WTC11 (cell line): ENCODE measurements around the gene GRN. TPM values are rescaled to one million over a fixed set of nuclear protein-coding genes. Genes with fewer than 3 reads are reported as not detected.

Source experiments
- ATAC-seq: fragments of 200-7000 bp; cut with Tn5 transposase; 2 replicates; pipeline ENCODE4 v1.10.0; 2021; ENCODE audit warnings: mild to moderate bottlenecking, moderate library complexity
- CTCF ChIA-PET: fragments of 300-600 bp; sonication (Branson Sonifier 250); formaldehyde crosslinking; loops from one replicate; lab custom pipeline; 2021; ENCODE audit warnings: antibody characterized with exemption; lab: Charles Lee
- POLR2A ChIA-PET: fragments of 350-600 bp; sonication (Branson Sonifier 250); formaldehyde crosslinking; loops from one replicate; lab custom pipeline; 2021; ENCODE audit warnings: antibody characterized with exemption; lab: Charles Lee
- DNase-seq: peaks from one replicate; pipeline ENCODE4 v3.0.0; 2021; ENCODE audit warnings: low spot score
- H3K27ac Mint-ChIP-seq: 2 replicates; pipeline ENCODE4 v1.8.0; 2021; ENCODE audit warnings: mixed read lengths
- H3K27me3 Mint-ChIP-seq: 2 replicates; pipeline ENCODE4 v1.8.0; 2021; ENCODE audit warnings: low read depth, mild to moderate bottlenecking, moderate library complexity, mixed read lengths
- H3K36me3 Mint-ChIP-seq: 2 replicates; pipeline ENCODE4 v1.8.0; 2021; ENCODE audit warnings: mixed read lengths
- H3K4me1 Mint-ChIP-seq: 2 replicates; pipeline ENCODE4 v1.8.0; 2022; ENCODE audit warnings: mixed read lengths
- H3K4me3 Mint-ChIP-seq: 2 replicates; pipeline ENCODE4 v1.8.0; 2021; ENCODE audit warnings: mild to moderate bottlenecking, moderate library complexity, mixed read lengths
- H3K9me3 Mint-ChIP-seq: 2 replicates; pipeline ENCODE4 v1.8.0; 2021; ENCODE audit warnings: mixed read lengths
- E2F1 ChIP-seq: sonication (generic); formaldehyde crosslinking; IDR thresholded peaks from 2 replicates; pipeline ENCODE4 v1.8.0; 2022; ENCODE audit warnings: mild to moderate bottlenecking, missing genetic modification reagents
- E2F4 ChIP-seq: sonication (generic); formaldehyde crosslinking; IDR thresholded peaks from 2 replicates; pipeline ENCODE4 v1.8.1; 2022; ENCODE audit warnings: low read depth, mild to moderate bottlenecking, moderate library complexity, missing genetic modification reagents, borderline replicate concordance
- ELF4 ChIP-seq: sonication (generic); formaldehyde crosslinking; IDR thresholded peaks from 2 replicates; pipeline ENCODE4 v1.8.1; 2022; ENCODE audit warnings: low read depth, mild to moderate bottlenecking, moderate library complexity, missing genetic modification reagents
- EMX1 ChIP-seq: fragments of 250-450 bp; sonication (Bioruptor Pico); IDR thresholded peaks from 2 replicates; pipeline ENCODE4 v1.8.0; 2021; ENCODE audit warnings: mild to moderate bottlenecking
- GRHL2 ChIP-seq: fragments of 250-450 bp; sonication (Bioruptor Pico); IDR thresholded peaks from 2 replicates; pipeline ENCODE4 v1.8.0; 2022; ENCODE audit warnings: mild to moderate bottlenecking, moderate library complexity; ENCODE audit not compliant: insufficient replicate concordance, severe bottlenecking
- HMGA2 ChIP-seq: fragments of 250-450 bp; sonication (Bioruptor Pico); IDR thresholded peaks from 2 replicates; pipeline ENCODE4 v1.4.0; 2021; ENCODE audit warnings: mild to moderate bottlenecking, moderate library complexity
- HMGXB4 ChIP-seq: sonication (generic); formaldehyde crosslinking; IDR thresholded peaks from 2 replicates; pipeline ENCODE4 v1.8.1; 2023; ENCODE audit warnings: mild to moderate bottlenecking, moderate library complexity, missing genetic modification reagents
- PREB ChIP-seq: sonication (generic); formaldehyde crosslinking; IDR thresholded peaks from 2 replicates; pipeline ENCODE4 v1.8.1; 2022; ENCODE audit warnings: mild to moderate bottlenecking, missing genetic modification reagents, moderate library complexity, borderline replicate concordance
- SOX15 ChIP-seq: fragments of 250-450 bp; sonication (Bioruptor Pico); IDR thresholded peaks from 2 replicates; pipeline ENCODE4 v1.9.0; 2021; ENCODE audit warnings: mild to moderate bottlenecking
- USF2 ChIP-seq: sonication (generic); formaldehyde crosslinking; IDR thresholded peaks from 2 replicates; pipeline ENCODE4 v1.8.1; 2023; ENCODE audit warnings: mild to moderate bottlenecking, missing genetic modification reagents, moderate library complexity
- ZNF219 ChIP-seq: sonication (generic); formaldehyde crosslinking; IDR thresholded peaks from 2 replicates; pipeline ENCODE4 v1.8.0; 2023; ENCODE audit warnings: missing genetic modification reagents, mild to moderate bottlenecking, borderline replicate concordance
- ZNF281 ChIP-seq: sonication (generic); formaldehyde crosslinking; IDR thresholded peaks from 2 replicates; pipeline ENCODE4 v1.8.0; 2023; ENCODE audit warnings: mild to moderate bottlenecking, missing genetic modification reagents
- ZNF317 ChIP-seq: sonication (generic); formaldehyde crosslinking; IDR thresholded peaks from 2 replicates; pipeline ENCODE4 v1.8.1; 2023; ENCODE audit warnings: low read depth, mild to moderate bottlenecking, moderate library complexity, missing genetic modification reagents, borderline replicate concordance
- ZNF396 ChIP-seq: fragments of 250-450 bp; sonication (Bioruptor Pico); IDR thresholded peaks from 2 replicates; pipeline ENCODE4 v1.8.0; 2021; ENCODE audit warnings: mild to moderate bottlenecking, moderate library complexity, borderline replicate concordance
- ZNF416 ChIP-seq: fragments of 250-450 bp; sonication (Bioruptor Pico); IDR thresholded peaks from 2 replicates; pipeline ENCODE4 v1.9.0; 2021; ENCODE audit warnings: mild to moderate bottlenecking, inconsistent platforms
- total RNA-seq: library from RNA; stranded (reverse); gene quantifications from 3 replicates; pipeline ENCODE4 v1.2.3, GENCODE V29; 2021

GRN gene
- total RNA-seq, 1 experiment from 2014 or later: 177 TPM

GRCh38 chr17:44389281-44389680 lies 44.2 kb downstream of the GRN start, which contains the start of gene ITGA2B:
Gene ITGA2B, minus strand, starts transcription at chr17:44389649. Its CDS starts 176 bp downstream, at chr17:44389473.
- no peak for DNase-seq
- TF ChIP-seq HMGA2 (CRISPR knock-in tag) (no peak), SOX15 (CRISPR knock-in tag) (no peak), E2F1 (no peak), ZNF396 (CRISPR knock-in tag) (no peak), EMX1 (CRISPR knock-in tag) (no peak)
- TF ChIP-seq, all 79 proteins: peak for 0
- ChIA-PET CTCF (interaction anchor here (0.5 to 2.0 kb wide), 4 partner anchors 11 to 134 kb away, joined by 3 to 8 read pairs (median 6); no protein-coding TSS in a partner anchor), POLR2A (no interaction called here)
- no peaks in the 10 kb centered on the region for H3K36me3 Mint-ChIP-seq
- H3K27me3 Mint-ChIP-seq: peaks cover 32% of the 10 kb centered on the region
- H3K4me3 Mint-ChIP-seq: no peak within 1 kb of the TSS
- ATAC-seq: no peak
- no peak within 1 kb of the TSS for H3K27ac Mint-ChIP-seq
- peaks cover 23% of the 10 kb centered on the region for H3K4me1 Mint-ChIP-seq
- H3K9me3 Mint-ChIP-seq: no peaks in the 10 kb centered on the region

- H3K4me3 Mint-ChIP-seq: no peak overlapping the region
- ATAC-seq: no peak
Observed at GRCh38 chr17:44389723-44390202, 44.7 kb downstream of the GRN start.

More at GRCh38 chr17:44389723-44390202, 44.7 kb downstream of the GRN start:
- TF ChIP-seq ZNF281 (CRISPR knock-in tag) (no peak), HMGXB4 (no peak), ELF4 (CRISPR knock-in tag) (no peak), GRHL2 (CRISPR knock-in tag) (no peak), ZNF416 (no peak), SOX15 (CRISPR knock-in tag) (no peak), ZNF219 (no peak), USF2 (CRISPR knock-in tag) (no peak), E2F4 (CRISPR knock-in tag) (no peak), E2F1 (no peak), PREB (CRISPR knock-in tag) (no peak), ZNF317 (CRISPR knock-in tag) (no peak)
- Mint-ChIP-seq H3K36me3 (no peaks in the 10 kb centered on the region), H3K4me1 (peaks cover 21% of the 10 kb centered on the region), H3K27ac (no peak overlapping the region), H3K27me3 (peaks cover 27% of the 10 kb centered on the region), H3K9me3 (no peaks in the 10 kb centered on the region)
- no peak for DNase-seq
- ChIA-PET POLR2A (interaction anchor here (0.6 kb wide), 1 partner anchor 193 kb away, joined by 4 read pairs; no protein-coding TSS in a partner anchor), CTCF (interaction anchor here (1.5 to 2.0 kb wide), 3 partner anchors 14 to 134 kb away, joined by 5 to 8 read pairs (median 7); no protein-coding TSS in a partner anchor)
